ENCODE measurements around the gene PTPA. TPM values are rescaled to one million over a fixed set of nuclear protein-coding genes. Genes with fewer than 3 reads are reported as not detected.

The PTPA gene
- total and polyA plus RNA-seq, 9 of the 15 experiments (the other 6 are each of a cell fraction or from before 2014, with no cell fraction given): 1.7 to 121 (median 72.6) TPM

DNA sequence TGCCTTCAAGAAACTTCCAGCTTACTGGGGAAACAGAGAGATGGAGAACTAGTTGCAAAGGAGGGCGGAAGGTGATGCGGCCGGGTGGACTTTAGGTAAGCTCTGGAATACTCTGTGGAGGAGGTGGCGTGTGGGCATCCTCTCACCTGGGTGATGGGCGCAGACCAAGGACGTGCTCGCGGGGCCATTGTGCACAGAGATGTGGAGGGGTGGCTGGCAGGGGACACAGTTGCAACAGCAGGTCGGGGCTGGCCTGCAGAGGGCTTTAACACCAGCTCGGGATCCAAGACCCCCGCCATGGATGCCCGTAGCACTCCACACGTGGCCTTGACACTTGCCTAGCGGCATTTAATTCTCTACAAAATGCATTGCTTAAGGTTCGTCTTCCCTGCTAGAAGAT is 40.3 kb downstream of the PTPA start:
- intact Hi-C loops (cut with micrococcal nuclease) (no loop called here), in situ Hi-C loops (cut with MboI) (no loop called here)
- no peak overlapping the region for H3K9ac ChIP-seq (ENCODE audit: insufficient read depth in 1 of 2, low read depth in 2 of 2, low read length in 2 of 2)
- no peak for TF ChIP-seq E2F6 (IDR thresholded peaks at IDR 0.05; ENCODE audit: borderline replicate concordance in 1 of 2, extremely low read depth in 1 of 2, insufficient read depth in 1 of 2, insufficient read length in 1 of 2, low read depth in 1 of 2, low read length in 1 of 2, poor library complexity in 1 of 2, severe bottlenecking in 1 of 2)
- no peak for TF ChIP-seq SAP30 (IDR thresholded peaks at IDR 0.05; ENCODE audit: borderline replicate concordance, insufficient read depth, low read depth, low read length, poor library complexity, severe bottlenecking)
- H3K27ac ChIP-seq (ENCODE audit: extremely low read depth, low read depth, low read length): no peak overlapping the region
- FAIRE-seq (no peak), ATAC-seq (no peak), DNase-seq (ENCODE audit: extremely low read depth in 1 of 4, low spot score in 3 of 4) (no peak)
- peaks cover 16% of the 10 kb centered on the region; the same call in 1 of the 3 replicates for H3K36me3 ChIP-seq (ENCODE audit: control insufficient read depth, insufficient read depth, low read length)
- POLR2A ChIA-PET: interaction anchor here (0.7 to 2.0 kb wide), 4 partner anchors 10 to 227 kb away, joined by 3 to 7 read pairs (median 4); no protein-coding TSS in a partner anchor
- no peaks in the 10 kb centered on the region for H3K79me2 ChIP-seq (ENCODE audit: control insufficient read depth, insufficient read depth, low read length)
- WGBS (ENCODE audit: insufficient coverage, low coverage, missing lambda C conversion rate): 88% methylated on average over 15 of the region's 15 CpGs
- H2AFZ ChIP-seq (ENCODE audit: low read depth, low read length): no peak overlapping the region
- no peaks in the 10 kb centered on the region for H4K20me1 ChIP-seq (replicated peaks; ENCODE audit: control insufficient read depth, insufficient read depth, low read length)
- H3K27me3 ChIP-seq (ENCODE audit: control insufficient read depth in 2 of 2, insufficient read depth in 2 of 2, low read length in 2 of 2): no peaks in the 10 kb centered on the region
- CTCF ChIA-PET (ENCODE audit: low intra/inter-chr PET ratio): no interaction called here
- H3K4me1 ChIP-seq (replicated peaks in 1 of 2; ENCODE audit: control insufficient read depth in 2 of 2, insufficient read depth in 2 of 2, low read length in 2 of 2): peaks cover 0 to 22% of the 10 kb centered on the region in 2 experiments; a peak in 1 of 5 replicates
- no TSS peak for BruUV-seq (replicated peaks)
- no peak overlapping the region for H3K4me2 ChIP-seq (ENCODE audit: insufficient read depth, low read length)
- no peaks in the 10 kb centered on the region for H3K9me3 ChIP-seq (replicated peaks; ENCODE audit: control insufficient read depth, insufficient read depth, low read depth, low read length)
- H3K4me3 ChIP-seq: no peak overlapping the region
- no peaks in the 10 kb centered on the region for H3K9me1 ChIP-seq (ENCODE audit: control insufficient read depth, insufficient read depth, low read length)

GRCh38 chr9:129154866-129155477 is 43.8 kb downstream of the PTPA start:
- H2AFZ ChIP-seq (ENCODE audit: low read depth, low read length): no peak overlapping the region
- ChIA-PET POLR2A (no interaction called here), CTCF (ENCODE audit: low intra/inter-chr PET ratio) (no interaction called here)
- no peak overlapping the region for H3K27ac ChIP-seq (ENCODE audit: extremely low read depth, low read depth, low read length)
- no TSS peak for BruUV-seq (replicated peaks)
- H3K4me1 ChIP-seq (replicated peaks in 1 of 2; ENCODE audit: control insufficient read depth in 2 of 2, insufficient read depth in 2 of 2, low read length in 2 of 2): peaks cover 0 to 17% of the 10 kb centered on the region in 2 experiments; a peak in 1 of 5 replicates
- DNase-seq (ENCODE audit: extremely low read depth in 1 of 4, low spot score in 3 of 4) (no peak), ATAC-seq (no peak), FAIRE-seq (no peak)
- H3K9me3 ChIP-seq (replicated peaks; ENCODE audit: control insufficient read depth, insufficient read depth, low read depth, low read length): no peaks in the 10 kb centered on the region
- no peaks in the 10 kb centered on the region for H4K20me1 ChIP-seq (replicated peaks; ENCODE audit: control insufficient read depth, insufficient read depth, low read length)
- intact Hi-C loops (cut with micrococcal nuclease) (no loop called here), in situ Hi-C loops (cut with MboI) (no loop called here)
- H3K4me2 ChIP-seq (ENCODE audit: insufficient read depth, low read length): no peak overlapping the region
- no peak overlapping the region; a peak in 1 of 4 replicates for H3K9ac ChIP-seq (ENCODE audit: insufficient read depth in 1 of 2, low read depth in 2 of 2, low read length in 2 of 2)
- no peaks in the 10 kb centered on the region for H3K79me2 ChIP-seq (ENCODE audit: control insufficient read depth, insufficient read depth, low read length)
- H3K4me3 ChIP-seq: no peak overlapping the region
- 78% methylated on average over 15 of the region's 16 CpGs for WGBS (ENCODE audit: insufficient coverage, low coverage, missing lambda C conversion rate)
- no peaks in the 10 kb centered on the region for H3K36me3 ChIP-seq (ENCODE audit: control insufficient read depth, insufficient read depth, low read length)
- no peaks in the 10 kb centered on the region for H3K27me3 ChIP-seq (ENCODE audit: control insufficient read depth in 2 of 2, insufficient read depth in 2 of 2, low read length in 2 of 2)
- no peaks in the 10 kb centered on the region for H3K9me1 ChIP-seq (ENCODE audit: control insufficient read depth, insufficient read depth, low read length)
- TF ChIP-seq MLX (CRISPR knock-in tag; conservative IDR thresholded peaks at IDR 0.05): no peak
- TF ChIP-seq ZNF408 (CRISPR knock-in tag; IDR thresholded peaks at IDR 0.05; ENCODE audit: low read depth): no peak
